GM12874 (cell line): ENCODE measurements around the gene MAP4K4.
A peak's percentile ranks its signal among the peaks of the same experiment; 100 is the strongest.

Experiments
- TF ChIP-seq, protein P1 (sequence below): IDR thresholded peaks from 2 replicates; pipeline ENCODE4 v1.5.1; 2011; ENCODE audit warnings: low read depth, mild to moderate bottlenecking, control low read depth, low read length, moderate library complexity; ENCODE audit not compliant: insufficient read depth

Gene MAP4K4

GRCh38 chr2:101776172-101777043, 78.9 kb downstream of the MAP4K4 start:
- TF ChIP-seq, protein P1, sequence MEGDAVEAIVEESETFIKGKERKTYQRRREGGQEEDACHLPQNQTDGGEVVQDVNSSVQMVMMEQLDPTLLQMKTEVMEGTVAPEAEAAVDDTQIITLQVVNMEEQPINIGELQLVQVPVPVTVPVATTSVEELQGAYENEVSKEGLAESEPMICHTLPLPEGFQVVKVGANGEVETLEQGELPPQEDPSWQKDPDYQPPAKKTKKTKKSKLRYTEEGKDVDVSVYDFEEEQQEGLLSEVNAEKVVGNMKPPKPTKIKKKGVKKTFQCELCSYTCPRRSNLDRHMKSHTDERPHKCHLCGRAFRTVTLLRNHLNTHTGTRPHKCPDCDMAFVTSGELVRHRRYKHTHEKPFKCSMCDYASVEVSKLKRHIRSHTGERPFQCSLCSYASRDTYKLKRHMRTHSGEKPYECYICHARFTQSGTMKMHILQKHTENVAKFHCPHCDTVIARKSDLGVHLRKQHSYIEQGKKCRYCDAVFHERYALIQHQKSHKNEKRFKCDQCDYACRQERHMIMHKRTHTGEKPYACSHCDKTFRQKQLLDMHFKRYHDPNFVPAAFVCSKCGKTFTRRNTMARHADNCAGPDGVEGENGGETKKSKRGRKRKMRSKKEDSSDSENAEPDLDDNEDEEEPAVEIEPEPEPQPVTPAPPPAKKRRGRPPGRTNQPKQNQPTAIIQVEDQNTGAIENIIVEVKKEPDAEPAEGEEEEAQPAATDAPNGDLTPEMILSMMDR = peak; percentile 25; the same call in 1 of the 2 replicates

DNA sequence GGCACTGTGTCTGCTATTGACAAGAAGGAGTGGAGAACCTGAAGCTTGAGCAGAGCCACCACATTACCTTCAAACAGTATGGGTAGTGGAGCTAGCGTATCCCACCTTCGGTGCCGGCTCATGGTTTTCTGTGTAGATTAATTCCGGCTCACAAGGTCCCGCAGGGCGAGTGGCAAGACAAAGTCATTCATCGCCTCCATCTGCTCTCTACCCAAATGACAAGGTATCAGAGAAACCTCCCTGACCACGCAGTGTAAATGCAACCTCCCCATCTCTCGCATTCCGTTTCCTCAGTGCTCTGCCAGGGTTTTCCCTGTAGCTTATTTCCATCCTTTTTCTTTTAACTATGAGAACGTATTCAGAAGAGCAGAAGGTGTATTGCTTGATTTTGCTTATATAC, 79.8 kb downstream of the MAP4K4 start:
- TF ChIP-seq, protein P1 = no peak

DNA sequence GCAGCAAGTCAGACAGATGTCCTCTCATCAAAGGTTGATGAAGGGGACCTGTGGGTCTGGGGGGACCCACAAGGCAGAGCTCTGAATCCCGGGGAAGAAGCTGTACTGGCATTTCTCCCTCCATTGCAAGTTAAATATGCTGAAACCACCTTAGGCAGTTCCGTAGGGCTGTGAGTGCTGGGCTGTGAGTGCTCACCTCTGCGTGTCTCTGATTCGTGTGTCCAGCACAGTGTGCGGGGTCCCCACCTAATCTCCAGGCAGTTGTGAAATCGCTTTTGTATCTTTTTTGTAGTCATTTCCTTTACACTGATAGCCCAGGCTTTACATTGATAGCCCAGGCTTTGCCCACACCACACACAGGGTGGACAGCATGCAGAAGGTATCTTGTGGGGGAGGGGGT, 80.6 kb downstream of the MAP4K4 start:
- TF ChIP-seq, protein P1 = no peak

GRCh38 chr2:101779190-101779589, 81.7 kb downstream of the MAP4K4 start:
- TF ChIP-seq, protein P1 = no peak

- TF ChIP-seq, protein P1 = no peak
Observed at GRCh38 chr2:101779656-101780055, 82.1 kb downstream of the MAP4K4 start.

DNA sequence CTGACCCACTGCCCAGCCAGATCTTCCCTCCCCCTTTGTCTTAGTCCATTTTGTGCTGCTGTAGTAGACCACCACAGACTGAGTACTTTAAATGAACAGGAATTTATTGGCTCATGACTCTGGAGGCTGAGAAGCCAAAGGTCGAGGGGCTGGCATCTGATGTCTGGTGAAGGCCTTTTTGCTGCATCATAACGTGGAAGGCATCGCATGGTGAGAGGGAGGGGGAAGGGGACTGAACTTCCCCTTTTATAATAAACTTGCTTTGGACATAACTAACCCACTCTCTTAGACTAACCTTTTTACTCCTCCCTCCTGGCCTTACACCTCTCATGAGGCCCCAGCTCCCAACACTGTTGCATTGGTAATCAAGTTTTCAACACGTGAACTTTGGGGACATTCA, 83.8 kb downstream of the MAP4K4 start:
- TF ChIP-seq, protein P1 = no peak

GRCh38 chr2:101781791-101782426, 84.4 kb downstream of the MAP4K4 start:
- TF ChIP-seq, protein P1 = no peak
